Heart right ventricle (tissue), 16 donors: ENCODE data around the gene CRHR1. TPM values are rescaled to one million over a fixed set of nuclear protein-coding genes. Genes with fewer than 3 reads are reported as not detected.

Experiments used
- ATAC-seq, 8 donors: fragments of 200-7000 bp; cut with Tn5 transposase; one replicate each; pipeline ENCODE4 v1.9.1; 2020; ENCODE audit warnings: mild to moderate bottlenecking in 8 of 8, moderate library complexity in 8 of 8, moderate number of reproducible peaks in 1 of 8
- DNase-seq, 2 donors: peaks; one replicate each; pipeline ENCODE4 v3.0.0-alpha.2; 2020
- H3K27ac ChIP-seq, 10 donors: fragments of 200-600 bp; sonication (generic) in 2 of 10; one replicate each; pipeline versions ENCODE4 v1.5.0 to v1.8.0; 2020 to 2022; ENCODE audit warnings: mild to moderate bottlenecking in 3 of 10
- H3K27me3 ChIP-seq, 7 donors: fragments of 200-600 bp; one replicate each; pipeline ENCODE4 v1.8.0; 2021 to 2022; ENCODE audit warnings: mild to moderate bottlenecking in 2 of 7
- H3K36me3 ChIP-seq, 9 donors: fragments of 200-600 bp; sonication (generic) in 1 of 9; one replicate each; pipeline versions ENCODE4 v1.5.0 to v1.8.0; 2020 to 2022; ENCODE audit warnings: mild to moderate bottlenecking in 2 of 9
- H3K4me1 ChIP-seq, 9 donors: fragments of 200-600 bp; sonication (generic) in 1 of 9; one replicate each; pipeline versions ENCODE4 v1.5.0 to v1.8.0; 2020 to 2022; ENCODE audit warnings: mild to moderate bottlenecking in 4 of 9
- H3K4me3 ChIP-seq, 10 donors: fragments of 200-600 bp; sonication (generic) in 2 of 10; one replicate each; pipeline versions ENCODE4 v1.5.0 to v1.8.0; 2020 to 2022; ENCODE audit warnings: mild to moderate bottlenecking in 7 of 10, moderate library complexity in 2 of 10
- H3K9me3 ChIP-seq, 11 donors: fragments of 200-600 bp in 10 of 11; sonication (generic) in 2 of 11; one replicate each; pipeline versions ENCODE4 v1.5.0 to v1.8.0; 2013 to 2022; ENCODE audit warnings: mild to moderate bottlenecking in 2 of 11, control low read depth in 1 of 11, moderate library complexity in 1 of 11
- CTCF ChIP-seq, 9 donors: fragments of 200-600 bp; sonication (generic) in 2 of 9; IDR thresholded peaks; one replicate each; pipeline versions ENCODE4 v1.5.0 to v1.8.0; 2021 to 2022; ENCODE audit warnings: antibody characterized with exemption in 9 of 9, mild to moderate bottlenecking in 5 of 9, moderate library complexity in 1 of 9
- WGBS, 2 donors: extraction: QIAGEN DNeasy Blood & Tissue Kit; methylation state at CpG; one replicate each; pipeline ENCODE4 v1.1.7; 2013; ENCODE audit warnings: inconsistent platforms in 1 of 2; 5-methylcytosine and 5-hydroxymethylcytosine counted together
- intact Hi-C, 10 donors: fragments of 100-400 bp; cut with DNase I; formaldehyde crosslinking; loops; one replicate each; pipeline versions ENCODE4 v1.11.1 to v1.14.2; 2022
- polyA plus RNA-seq, 2 donors: library from polyadenylated mRNA; stranded (reverse); fragments of 200-250 nt; gene quantifications; one replicate each; pipeline ENCODE4 v1.2.3, GENCODE V29; 2013
- total RNA-seq, 10 donors: library from RNA; stranded (reverse); fragmentation: NEBNext Ultra II Directional in 3 of 10; extraction: Animal tissue kit (Norgen Biotek cat#: 25700) in 3 of 10; gene quantifications; one replicate each; pipeline versions ENCODE4 v1.2.1 to v1.2.4, GENCODE V29; 2021 to 2023
- donor health status: Arrhythmogenic right ventricular cardiomyopathy.
- donor health status: ischemic (EF 13 %, LVEDD 7.1; RV severe dilation, severe dysfunction).
- donor health status: healthy with polysubstance abuse.
- donor health status: DM: no; HTN: yes; CAD: no.
- donor health status: DM: no; HTN: no; CAD: no.
- donor health status: ischemic (EF 25% LVEDD 6.9; RV normal size, moderate dysfunction).
- donor health status: ischemic (EF 25% LVEDD 5.7; RV mildly dilated, moderate dysfunction).
- donor health status: healthy.
- donor health status: DM: yes; HTN: yes; CAD: no.
- donor health status: Ischemic cardiomyopathy.
- donor health status: ischemic (EF 35%, LVEDD 5.7; RV mildly dilated, moderate dysfunction).
- donor health status: nonischemic (EF 11% LVEDD 7.7; RV severe dilation, severe dysfunction).
- donor health status: DM: yes; HTN: yes; CAD: no.
- donor health status: PGD.
- donor health status: ischemic (EF 29% LVEDD 5.4; RV normal size, mild dysfunction).
- donor health status: nonischemic (EF 23%, LVEDD 6.1; RV moderate dilation, normal function).

CRHR1 gene
- total and polyA plus RNA-seq, 12 donors: 0.30 to 0.63 TPM; not detected in 10

- peaks cover 0 to 7% (median 0%) of the 10 kb centered on the region in 9 donors for H3K4me1 ChIP-seq
- ATAC-seq: no peak
- peaks cover 0 to 35% (median 20%) of the 10 kb centered on the region in 7 donors for H3K27me3 ChIP-seq
- no peak for DNase-seq
- no peaks in the 10 kb centered on the region for H3K36me3 ChIP-seq
- H3K27ac ChIP-seq: no peak overlapping the region
- WGBS, 2 donors: 72 to 83% methylated on average over 7 of the region's 7 CpGs
- H3K9me3 ChIP-seq: no peaks in the 10 kb centered on the region
- TF ChIP-seq CTCF (IDR thresholded peaks at IDR 0.05): no peak
- intact Hi-C loops: no loop called here
- H3K4me3 ChIP-seq: no peak overlapping the region
Measured at GRCh38 chr17:45849536-45849990, 65.4 kb downstream of the CRHR1 start.

GRCh38 chr17:45850011-45850410, 65.9 kb downstream of the CRHR1 start:
- Histone ChIP-seq H3K27ac (no peak overlapping the region), H3K9me3 (no peaks in the 10 kb centered on the region), H3K27me3 (peaks cover 0 to 39% (median 20%) of the 10 kb centered on the region in 7 donors), H3K36me3 (no peaks in the 10 kb centered on the region), H3K4me1 (peaks cover 0 to 7% (median 0%) of the 10 kb centered on the region in 9 donors), H3K4me3 (no peak overlapping the region)
- no peak for TF ChIP-seq CTCF (IDR thresholded peaks at IDR 0.05)
- DNase-seq: no peak
- no peak for ATAC-seq
- 80 to 82% methylated on average over 4 of the region's 4 CpGs for WGBS, 2 donors
- intact Hi-C loops: loop anchor here in 4 of 10 donors (5.0 to 10.0 kb wide), 3 partner anchors 55 to 635 kb away; no protein-coding TSS in a partner anchor

GRCh38 chr17:45850468-45850867, 66.3 kb downstream of the CRHR1 start:
- ATAC-seq: no peak
- H3K27ac ChIP-seq: no peak overlapping the region
- no peak for DNase-seq
- 83 to 86% methylated on average over 5 of the region's 5 CpGs for WGBS, 2 donors
- H3K4me3 ChIP-seq: no peak overlapping the region
- H3K27me3 ChIP-seq: peaks cover 0 to 39% (median 25%) of the 10 kb centered on the region in 7 donors
- TF ChIP-seq CTCF (IDR thresholded peaks at IDR 0.05): no peak
- no peaks in the 10 kb centered on the region for H3K36me3 ChIP-seq
- no peaks in the 10 kb centered on the region for H3K9me3 ChIP-seq
- H3K4me1 ChIP-seq: peaks cover 0 to 7% (median 0%) of the 10 kb centered on the region in 9 donors
- intact Hi-C loops: loop anchor here in 4 of 10 donors (5.0 to 10.0 kb wide), 3 partner anchors 56 to 636 kb away; no protein-coding TSS in a partner anchor

- no peak for DNase-seq
- WGBS, 2 donors: 83 to 84% methylated on average over 6 of the region's 6 CpGs
- Histone ChIP-seq H3K4me1 (peaks cover 0 to 7% (median 0%) of the 10 kb centered on the region in 9 donors), H3K27me3 (peaks cover 0 to 39% (median 25%) of the 10 kb centered on the region in 7 donors), H3K27ac (no peak overlapping the region), H3K36me3 (no peaks in the 10 kb centered on the region), H3K9me3 (no peaks in the 10 kb centered on the region), H3K4me3 (no peak overlapping the region)
- no peak for ATAC-seq
- no peak for TF ChIP-seq CTCF (IDR thresholded peaks at IDR 0.05)
- intact Hi-C loops: loop anchor here in 4 of 10 donors (5.0 to 10.0 kb wide), 3 partner anchors 56 to 636 kb away; no protein-coding TSS in a partner anchor
Measured at GRCh38 chr17:45851022-45851421, 66.9 kb downstream of the CRHR1 start.
